ENCODE data around the gene EXOSC6. TPM values are rescaled to one million over a fixed set of nuclear protein-coding genes. Genes with fewer than 3 reads are reported as not detected.

Gene EXOSC6
- total RNA-seq, 2 experiments from 2014 or later = 40.6 to 43.6 TPM

Other genes starting within 250 kb of the EXOSC6 start
- 10 to 100 TPM; 18.6 to 20.9 TPM for gene PDPR, start 137.6 kb downstream of the EXOSC6 start, total RNA-seq
- under 1 TPM in 1 of 2 experiments, not detected in 1; 0.84 TPM for gene CLEC18C, start 78.2 kb downstream of the EXOSC6 start, total RNA-seq
- 10 to 100 TPM; 10.1 to 10.6 TPM for gene AARS1, start 37.6 kb upstream of the EXOSC6 start, total RNA-seq
- 10 to 100 TPM; 30.5 to 33.1 TPM for gene DDX19B, start 47.2 kb upstream of the EXOSC6 start, total RNA-seq
- 10 to 100 TPM; 54.0 to 62.3 TPM for gene DDX19A, start 95.0 kb upstream of the EXOSC6 start, total RNA-seq
- gene ST3GAL2, start 187.2 kb upstream of the EXOSC6 start, total RNA-seq = 1 to 10 TPM; 5.6 to 6.1 TPM
- gene FCSK, start 202.7 kb upstream of the EXOSC6 start, total RNA-seq = 10 to 100 TPM; 17.8 to 18.2 TPM

Data from CD8-positive, alpha-beta T cell (primary cell).